Small intestine (tissue), 16 donors: Measurements from ENCODE around the gene PDZRN4. TPM values are rescaled to one million over a fixed set of nuclear protein-coding genes. Genes with fewer than 3 reads are reported as not detected.
A peak's percentile ranks its signal among the peaks of the same experiment; 100 is the strongest.

ENCODE experiments used
- DNase-seq, 2 donors: peaks; one replicate each; pipeline versions ENCODE4 v3.0.0 to v3.0.0-alpha.2; 2013
- FAIRE-seq: peaks from 2 replicates; lab custom pipeline; 2012; peaks lifted over from hg19 to GRCh38; lab: Jason Lieb, UNC
- H3K27ac ChIP-seq, 3 donors: one replicate each; pipeline ENCODE4 v1.5.1; 2013; ENCODE audit warnings: low read length in 2 of 3, mild to moderate bottlenecking in 2 of 3, control low read depth in 1 of 3, inconsistent platforms in 1 of 3, low read depth in 1 of 3, moderate library complexity in 1 of 3
- H3K27me3 ChIP-seq, 3 donors: one replicate each; pipeline ENCODE4 v1.6.1; 2013; ENCODE audit warnings: low read length in 3 of 3, inconsistent platforms in 1 of 3; ENCODE audit not compliant: control insufficient read depth in 3 of 3, insufficient read depth in 3 of 3
- H3K36me3 ChIP-seq, 3 donors: one replicate each; pipeline ENCODE4 v1.6.1; 2013; ENCODE audit warnings: low read length in 3 of 3, inconsistent platforms in 1 of 3, low read depth in 1 of 3, mild to moderate bottlenecking in 1 of 3, moderate library complexity in 1 of 3; ENCODE audit not compliant: control insufficient read depth in 3 of 3, insufficient read depth in 2 of 3
- H3K4me1 ChIP-seq, 3 donors: one replicate each; pipeline ENCODE4 v1.6.1; 2013; ENCODE audit warnings: low read length in 2 of 3, inconsistent platforms in 1 of 3, low read depth in 1 of 3, mild to moderate bottlenecking in 1 of 3, moderate library complexity in 1 of 3; ENCODE audit not compliant: control insufficient read depth in 3 of 3, insufficient read depth in 2 of 3
- H3K4me3 ChIP-seq, 3 donors: one replicate each; pipeline ENCODE4 v1.5.1; 2013; ENCODE audit warnings: low read length in 3 of 3, control low read depth in 1 of 3, inconsistent platforms in 1 of 3, low read depth in 1 of 3, mild to moderate bottlenecking in 1 of 3, moderate library complexity in 1 of 3
- H3K9me3 ChIP-seq, 2 donors: one replicate each; pipeline ENCODE4 v1.6.1; 2013; ENCODE audit warnings: low read depth in 1 of 2, low read length in 1 of 2; ENCODE audit not compliant: control insufficient read depth in 2 of 2, insufficient read depth in 1 of 2
- WGBS, 3 donors: extraction: QIAGEN DNeasy Blood & Tissue Kit; methylation state at CpG; one replicate each; pipeline ENCODE4 v1.1.7; 2013; 5-methylcytosine and 5-hydroxymethylcytosine counted together
- long read RNA-seq, 10 donors: transcript quantifications; one replicate each; lab custom pipeline, GENCODE V29; 2026
- polyA plus RNA-seq, 4 donors: library from polyadenylated mRNA; stranded (reverse) in 3 of 4; unstranded in 1 of 4; fragments of 200-250 nt in 3 of 4; fragments of 120-200 nt in 1 of 4; gene quantifications; one replicate each; pipeline versions ENCODE4 v1.2.1 to v1.2.3, GENCODE V29; 2013
- donor health status: healthy with polysubstance abuse.
- donor health status: control.
- donor health status: control.
- donor health status: Bipolar disorder and iron deficiency.
- donor health status: healthy.

Gene PDZRN4
- under 1 TPM in 3 of 4 donors, not detected in 1; 0.27 to 0.88 (median 0.27) TPM for polyA plus RNA-seq
- long read RNA-seq, donor 1: 0 reads
- long read RNA-seq, donor 2: 0 reads
- long read RNA-seq, donor 3: 0 reads
- long read RNA-seq, donor 4: 0 reads
- long read RNA-seq, donor 5: 0 reads
- long read RNA-seq, donor 6: 0 reads
- long read RNA-seq, donor 7: 0 reads
- long read RNA-seq, donor 8: 0 reads
- long read RNA-seq, donor 9: 0 reads
- long read RNA-seq, donor 10: 0 reads

GRCh38 chr12:41188058-41188840 lies at the start of gene PDZRN4:
Gene PDZRN4, plus strand, starts transcription at chr12:41188320.
- Histone ChIP-seq H3K4me3 (peak within 1 kb of the TSS in 2 of 3 donors; percentile 26 to 42), H3K27me3 (peaks cover 8 to 32% (median 19%) of the 10 kb centered on the region in 3 donors), H3K27ac (peak within 1 kb of the TSS in 1 of 3 donors; percentile 40), H3K36me3 (no peaks in the 10 kb centered on the region), H3K4me1 (no peaks in the 10 kb centered on the region), H3K9me3 (no peaks in the 10 kb centered on the region)
- FAIRE-seq (no peak), DNase-seq (peak in 1 of 2 donors; percentile 3)
- 4 to 9% (median 7%) methylated on average over 43 to 67 of the region's 67 CpGs for WGBS, 3 donors

- Histone ChIP-seq H3K27ac (no peak overlapping the region), H3K4me3 (no peak overlapping the region), H3K36me3 (no peaks in the 10 kb centered on the region), H3K27me3 (no peaks in the 10 kb centered on the region), H3K9me3 (no peaks in the 10 kb centered on the region), H3K4me1 (no peaks in the 10 kb centered on the region)
- no peak for FAIRE-seq
- DNase-seq: no peak
Measured at GRCh38 chr12:41140117-41140516, 48.0 kb upstream of the PDZRN4 start.

- H3K4me1 ChIP-seq: no peaks in the 10 kb centered on the region
- 66 to 71% (median 70%) methylated on average over 2 of the region's 2 CpGs for WGBS, 3 donors
- H3K36me3 ChIP-seq: no peaks in the 10 kb centered on the region
- DNase-seq (no peak), FAIRE-seq (no peak)
- no peak overlapping the region for H3K27ac ChIP-seq
- H3K27me3 ChIP-seq: no peaks in the 10 kb centered on the region
- H3K9me3 ChIP-seq: no peaks in the 10 kb centered on the region
- no peak overlapping the region for H3K4me3 ChIP-seq
Measured at GRCh38 chr12:41141104-41141503, 47.0 kb upstream of the PDZRN4 start.

GRCh38 chr12:41142376-41142775 lies 45.7 kb upstream of the PDZRN4 start:
- Histone ChIP-seq H3K4me1 (no peaks in the 10 kb centered on the region), H3K36me3 (no peaks in the 10 kb centered on the region), H3K27ac (no peak overlapping the region), H3K9me3 (no peaks in the 10 kb centered on the region), H3K4me3 (no peak overlapping the region), H3K27me3 (no peaks in the 10 kb centered on the region)
- DNase-seq (no peak), FAIRE-seq (no peak)
- WGBS, 3 donors: 67 to 94% (median 92%) methylated on average over 1 of the region's 1 CpG

- Histone ChIP-seq H3K36me3 (no peaks in the 10 kb centered on the region), H3K27ac (no peak overlapping the region), H3K9me3 (no peaks in the 10 kb centered on the region), H3K27me3 (no peaks in the 10 kb centered on the region), H3K4me3 (no peak overlapping the region), H3K4me1 (no peaks in the 10 kb centered on the region)
- 68 to 72% (median 68%) methylated on average over 3 of the region's 3 CpGs for WGBS, 3 donors
- no peak for DNase-seq
- no peak for FAIRE-seq
Measured at GRCh38 chr12:41151793-41152192, 36.3 kb upstream of the PDZRN4 start.

- DNase-seq (no peak), FAIRE-seq (no peak)
- 61 to 64% (median 62%) methylated on average over 5 of the region's 5 CpGs for WGBS, 3 donors
- H3K4me3 ChIP-seq: no peak overlapping the region
- H3K4me1 ChIP-seq: no peaks in the 10 kb centered on the region
- no peaks in the 10 kb centered on the region for H3K9me3 ChIP-seq
- H3K27me3 ChIP-seq: no peaks in the 10 kb centered on the region
- no peak overlapping the region for H3K27ac ChIP-seq
- H3K36me3 ChIP-seq: no peaks in the 10 kb centered on the region
Measured at GRCh38 chr12:41162461-41162860, 25.7 kb upstream of the PDZRN4 start.

- no peaks in the 10 kb centered on the region for H3K27me3 ChIP-seq
- no peaks in the 10 kb centered on the region for H3K4me1 ChIP-seq
- H3K9me3 ChIP-seq: no peaks in the 10 kb centered on the region
- H3K4me3 ChIP-seq: no peak overlapping the region
- FAIRE-seq: no peak
- H3K27ac ChIP-seq: no peak overlapping the region
- 76 to 91% (median 83%) methylated on average over 1 of the region's 1 CpG for WGBS, 3 donors
- H3K36me3 ChIP-seq: no peaks in the 10 kb centered on the region
- no peak for DNase-seq
Measured at GRCh38 chr12:41167701-41168100, 20.4 kb upstream of the PDZRN4 start.

GRCh38 chr12:41174602-41175001 lies 13.5 kb upstream of the PDZRN4 start:
- Histone ChIP-seq H3K27ac (no peak overlapping the region), H3K36me3 (no peaks in the 10 kb centered on the region), H3K9me3 (no peaks in the 10 kb centered on the region), H3K4me1 (no peaks in the 10 kb centered on the region), H3K4me3 (no peak overlapping the region), H3K27me3 (no peaks in the 10 kb centered on the region)
- DNase-seq: no peak
- WGBS, 3 donors: 60 to 67% (median 63%) methylated on average over 2 of the region's 2 CpGs
- FAIRE-seq: no peak
